Skeletal muscle tissue (tissue), 4 donors: Measurements from ENCODE around the gene ZNF865. TPM values are rescaled to one million over a fixed set of nuclear protein-coding genes. Genes with fewer than 3 reads are reported as not detected.

Experiments used
- H3K27ac ChIP-seq: one replicate; pipeline ENCODE4 v1.7.0; 2013; ENCODE audit warnings: mild to moderate bottlenecking, low read depth, low read length, inconsistent platforms
- H3K27me3 ChIP-seq, 3 donors: one replicate each; pipeline ENCODE4 v1.7.0; 2013; ENCODE audit warnings: low read length in 3 of 3; ENCODE audit not compliant: control insufficient read depth in 3 of 3, insufficient read depth in 3 of 3
- H3K36me3 ChIP-seq, 3 donors: one replicate each; pipeline ENCODE4 v1.7.0; 2013; ENCODE audit warnings: low read length in 3 of 3; ENCODE audit not compliant: control insufficient read depth in 3 of 3, insufficient read depth in 3 of 3
- H3K4me1 ChIP-seq, 3 donors: one replicate each; pipeline ENCODE4 v1.7.0; 2013; ENCODE audit warnings: low read length in 3 of 3, mild to moderate bottlenecking in 3 of 3; ENCODE audit not compliant: control insufficient read depth in 3 of 3, insufficient read depth in 3 of 3
- H3K4me3 ChIP-seq, 3 donors: one replicate each; pipeline ENCODE4 v1.7.0; 2013; ENCODE audit warnings: low read length in 3 of 3
- H3K9ac ChIP-seq, 3 donors: one replicate each; pipeline ENCODE4 v1.7.0; 2013; ENCODE audit warnings: low read length in 3 of 3, mild to moderate bottlenecking in 3 of 3, moderate library complexity in 2 of 3, low read depth in 1 of 3
- H3K9me3 ChIP-seq, 3 donors: one replicate each; pipeline ENCODE4 v1.7.0; 2013; ENCODE audit warnings: low read length in 3 of 3; ENCODE audit not compliant: control insufficient read depth in 3 of 3
- total RNA-seq: library from RNA; depleted of rRNA; stranded (reverse); fragments of >200 nt; gene quantifications from one replicate; pipeline ENCODE4 v1.2.3, GENCODE V29; 2014
- donor health status: Osteomylitis.

The ZNF865 gene
- total RNA-seq, 1 donor from 2014 or later: 1.0 TPM

DNA sequence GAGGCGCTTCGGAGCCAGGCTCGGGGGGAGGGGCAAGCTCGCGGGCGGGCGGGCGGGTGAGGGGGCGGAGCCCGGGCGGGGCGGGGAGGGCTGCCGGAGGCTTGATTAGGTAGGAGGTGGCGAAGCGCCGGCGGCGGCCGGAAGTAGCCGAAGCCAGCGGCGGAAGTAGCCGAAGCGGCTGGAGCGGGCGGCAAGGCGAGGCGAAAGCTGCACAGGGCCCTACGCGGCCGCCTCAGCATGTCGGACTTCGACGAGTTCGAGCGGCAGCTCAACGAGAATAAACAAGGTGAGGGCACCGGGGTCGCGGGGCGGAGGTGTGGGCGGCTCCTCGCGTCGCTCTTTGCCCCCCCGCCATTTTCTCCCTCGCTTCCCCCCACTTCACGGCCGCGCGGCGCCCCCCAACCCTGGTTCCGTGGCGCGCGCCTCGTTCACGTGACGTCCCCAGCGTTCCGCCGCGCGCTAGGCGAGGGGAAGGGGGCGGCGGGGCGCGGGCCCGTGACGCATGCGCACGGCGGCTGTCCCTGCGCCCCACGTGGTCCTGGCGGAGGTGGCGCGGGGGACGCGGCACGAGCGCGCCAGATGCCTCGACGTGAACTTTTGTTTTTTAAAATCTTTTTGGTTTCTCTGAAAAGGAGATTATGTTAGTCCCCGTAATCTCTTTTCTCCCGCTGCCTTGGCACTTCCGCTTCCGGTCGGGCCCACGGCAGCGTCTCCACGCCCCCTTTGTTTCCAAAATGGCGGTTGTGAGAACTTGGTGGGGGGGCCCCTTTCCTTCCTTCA lies 49.6 kb downstream of the ZNF865 start, which contains the start of gene U2AF2:
U2AF2 (plus strand) TSS at position 168 of the 780 bp plus-strand sequence; CDS start at position 238, 70 bp downstream.
- peak within 1 kb of the TSS; percentile 99 for H3K27ac ChIP-seq

DNA sequence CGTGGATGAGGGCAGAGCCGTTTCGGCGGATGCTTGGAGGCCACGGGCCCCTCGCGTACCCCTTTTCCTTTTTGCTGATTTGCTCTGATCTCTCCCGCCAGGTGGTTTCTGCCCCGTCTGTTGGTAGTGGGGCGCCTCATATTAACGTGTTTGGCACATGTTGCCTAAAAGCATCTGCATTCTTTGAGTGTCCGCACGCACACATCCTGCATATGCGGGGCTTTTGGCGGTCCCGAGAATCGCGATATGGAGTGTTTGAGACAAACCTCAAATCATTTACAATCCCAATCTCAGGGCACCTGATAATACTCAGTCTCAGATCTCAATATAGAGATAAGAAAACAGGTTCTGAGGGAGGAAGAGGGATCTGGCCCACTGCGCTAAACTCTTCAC lies 50.2 kb downstream of the ZNF865 start:
- peak overlapping the region; percentile 87 to 91 (median 87) for H3K4me3 ChIP-seq
- peaks cover 0 to 13% (median 10%) of the 10 kb centered on the region in 3 donors for H3K36me3 ChIP-seq
- peak overlapping the region; percentile 99 for H3K27ac ChIP-seq
- H3K27me3 ChIP-seq: no peaks in the 10 kb centered on the region
- no peaks in the 10 kb centered on the region for H3K9me3 ChIP-seq
- peaks cover 37 to 42% (median 40%) of the 10 kb centered on the region in 3 donors for H3K4me1 ChIP-seq
- peak overlapping the region; percentile 91 to 97 (median 93) for H3K9ac ChIP-seq

More for the DNA sequence above, 49.6 kb downstream of the ZNF865 start, which contains the start of gene U2AF2:
- Histone ChIP-seq H3K9me3 (no peaks in the 10 kb centered on the region), H3K9ac (peak within 1 kb of the TSS; percentile 91 to 100 (median 97)), H3K4me1 (peaks cover 37 to 42% (median 40%) of the 10 kb centered on the region in 3 donors), H3K27me3 (no peaks in the 10 kb centered on the region), H3K36me3 (peaks cover 0 to 10% (median 8%) of the 10 kb centered on the region in 3 donors), H3K4me3 (peak within 1 kb of the TSS; percentile 87 to 98 (median 95))

GRCh38 chr19:55656552-55656951 lies 51.1 kb downstream of the ZNF865 start:
- H3K27me3 ChIP-seq: no peaks in the 10 kb centered on the region
- H3K4me3 ChIP-seq: peak overlapping the region; percentile 87 to 91 (median 87)
- H3K27ac ChIP-seq: no peak overlapping the region
- peaks cover 37 to 42% (median 40%) of the 10 kb centered on the region in 3 donors for H3K4me1 ChIP-seq
- H3K36me3 ChIP-seq: peaks cover 4 to 16% (median 15%) of the 10 kb centered on the region in 3 donors
- H3K9ac ChIP-seq: peak overlapping the region in 2 of 3 donors; percentile 91 to 97
- H3K9me3 ChIP-seq: no peaks in the 10 kb centered on the region

DNA sequence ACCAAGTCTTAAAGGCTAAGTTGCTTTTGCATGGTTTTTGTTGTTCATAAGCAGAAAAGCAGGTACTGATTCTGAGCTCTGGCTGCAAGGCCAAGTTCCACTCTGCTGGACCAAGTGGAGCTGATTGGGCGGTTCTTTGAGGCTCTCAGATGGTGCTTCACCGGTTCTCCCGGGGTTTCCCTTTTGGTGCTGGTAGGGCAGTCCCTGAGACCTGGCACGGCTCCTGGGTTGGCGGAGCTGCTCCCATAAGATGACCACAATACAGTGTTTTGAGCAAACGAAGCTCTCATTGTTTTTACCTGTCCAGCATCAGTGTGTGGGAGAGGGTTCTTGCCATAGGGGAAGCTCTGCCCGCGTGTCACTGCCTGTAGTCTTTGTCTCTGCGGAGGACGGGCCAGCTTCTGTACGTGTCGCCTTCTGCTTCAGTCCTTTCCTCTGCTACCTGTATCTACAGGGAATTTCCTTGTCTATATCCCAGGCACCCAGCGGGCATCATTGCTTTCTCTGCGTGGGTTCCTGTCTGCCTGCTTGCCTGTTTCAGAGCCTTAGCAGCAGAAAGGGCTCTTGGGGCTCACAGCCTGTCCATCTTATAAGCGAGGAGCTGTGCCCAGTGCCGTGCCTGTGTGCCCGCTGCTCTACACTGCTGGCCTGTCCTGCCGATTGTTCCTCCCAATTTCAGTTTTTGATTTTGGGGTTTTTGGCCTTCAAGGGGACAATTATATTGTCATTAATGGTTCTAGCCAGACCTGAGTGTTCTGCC lies 51.7 kb downstream of the ZNF865 start:
- Histone ChIP-seq H3K4me3 (peak overlapping the region; percentile 87 to 91 (median 87)), H3K27ac (no peak overlapping the region)

GRCh38 chr19:55658846-55659459 lies 53.5 kb downstream of the ZNF865 start:
- Histone ChIP-seq H3K4me3 (no peak overlapping the region), H3K27me3 (no peaks in the 10 kb centered on the region), H3K36me3 (peaks cover 25 to 38% (median 35%) of the 10 kb centered on the region in 3 donors), H3K9ac (peak overlapping the region in 1 of 3 donors; percentile 33), H3K9me3 (no peaks in the 10 kb centered on the region), H3K4me1 (peaks cover 37 to 42% (median 40%) of the 10 kb centered on the region in 3 donors), H3K27ac (no peak overlapping the region)

More for the DNA sequence above, 51.7 kb downstream of the ZNF865 start:
- H3K9ac ChIP-seq: peak overlapping the region in 2 of 3 donors; percentile 48 to 74
- H3K36me3 ChIP-seq: peaks cover 9 to 22% (median 19%) of the 10 kb centered on the region in 3 donors
- peaks cover 37 to 42% (median 40%) of the 10 kb centered on the region in 3 donors for H3K4me1 ChIP-seq
- no peaks in the 10 kb centered on the region for H3K9me3 ChIP-seq
- H3K27me3 ChIP-seq: no peaks in the 10 kb centered on the region

- Histone ChIP-seq H3K4me1 (peaks cover 37 to 42% (median 40%) of the 10 kb centered on the region in 3 donors), H3K36me3 (peaks cover 30 to 45% (median 42%) of the 10 kb centered on the region in 3 donors)
Observed at GRCh38 chr19:55659822-55660221, 54.4 kb downstream of the ZNF865 start.

GRCh38 chr19:55660404-55660803 lies 55.0 kb downstream of the ZNF865 start:
- H3K27ac ChIP-seq: no peak overlapping the region
- no peak overlapping the region for H3K4me3 ChIP-seq
- H3K4me1 ChIP-seq: peaks cover 37 to 42% (median 40%) of the 10 kb centered on the region in 3 donors
- H3K36me3 ChIP-seq: peaks cover 35 to 48% (median 42%) of the 10 kb centered on the region in 3 donors
- H3K9me3 ChIP-seq: no peaks in the 10 kb centered on the region
- H3K27me3 ChIP-seq: no peaks in the 10 kb centered on the region
- peak overlapping the region in 1 of 3 donors; percentile 25 for H3K9ac ChIP-seq

More at GRCh38 chr19:55659822-55660221, 54.4 kb downstream of the ZNF865 start:
- Histone ChIP-seq H3K4me3 (no peak overlapping the region), H3K9me3 (no peaks in the 10 kb centered on the region), H3K9ac (peak overlapping the region in 1 of 3 donors; percentile 35), H3K27ac (no peak overlapping the region), H3K27me3 (no peaks in the 10 kb centered on the region)

- no peaks in the 10 kb centered on the region for H3K27me3 ChIP-seq
- no peak overlapping the region for H3K4me3 ChIP-seq
- no peak overlapping the region for H3K27ac ChIP-seq
- peaks cover 31 to 37% (median 35%) of the 10 kb centered on the region in 3 donors for H3K4me1 ChIP-seq
- H3K9ac ChIP-seq: no peak overlapping the region
- no peaks in the 10 kb centered on the region for H3K9me3 ChIP-seq
- peaks cover 40 to 50% (median 45%) of the 10 kb centered on the region in 3 donors for H3K36me3 ChIP-seq
Observed at GRCh38 chr19:55660991-55661390, 55.5 kb downstream of the ZNF865 start.

DNA sequence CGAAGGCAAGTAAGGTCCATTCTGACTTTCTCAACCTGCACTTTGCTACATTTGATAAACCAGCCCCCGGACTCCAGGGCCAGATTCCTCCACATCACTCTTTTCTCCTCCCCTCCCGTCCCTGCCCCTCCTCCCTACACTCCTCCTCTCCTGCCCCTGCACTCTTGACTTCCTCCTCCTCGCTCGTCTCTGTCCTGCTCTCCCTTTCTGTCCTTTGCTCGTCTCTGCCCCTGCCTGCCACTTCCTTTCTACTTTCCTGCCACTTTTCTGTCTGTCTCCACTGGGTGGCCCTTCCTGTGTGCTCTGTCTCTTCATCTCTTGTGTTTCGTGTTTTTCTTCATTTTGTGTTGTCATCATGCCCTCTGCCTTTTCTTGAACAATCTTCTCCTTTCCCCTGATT lies 56.4 kb downstream of the ZNF865 start:
- Histone ChIP-seq H3K27ac (no peak overlapping the region), H3K9ac (no peak overlapping the region), H3K36me3 (peaks cover 49 to 58% (median 52%) of the 10 kb centered on the region in 3 donors), H3K9me3 (no peaks in the 10 kb centered on the region), H3K4me3 (no peak overlapping the region), H3K4me1 (peaks cover 23 to 28% (median 26%) of the 10 kb centered on the region in 3 donors), H3K27me3 (no peaks in the 10 kb centered on the region)
